ENCODE data around the gene SH3RF3.
A peak's percentile ranks its signal among the peaks of the same experiment; 100 is the strongest.

SH3RF3 gene

GRCh38 chr2:109459485-109459884, 330.5 kb downstream of the SH3RF3 start:
- DNase-seq, result no peak

GRCh38 chr2:109460553-109461324, 331.7 kb downstream of the SH3RF3 start:
- DNase-seq, result no peak

- no peak for DNase-seq
Measured at GRCh38 chr2:109463236-109463635, 334.2 kb downstream of the SH3RF3 start.

- DNase-seq, result no peak
Measured at GRCh38 chr2:109463891-109464290, 334.9 kb downstream of the SH3RF3 start.

GRCh38 chr2:109466674-109467575, 337.9 kb downstream of the SH3RF3 start:
- no peak for DNase-seq

- no peak for DNase-seq
Measured at GRCh38 chr2:109467701-109468100, 338.7 kb downstream of the SH3RF3 start.

- no peak for DNase-seq
Measured at GRCh38 chr2:109468893-109469292, 339.9 kb downstream of the SH3RF3 start.

- no peak for DNase-seq
Measured at GRCh38 chr2:109471658-109472057, 342.7 kb downstream of the SH3RF3 start.

GRCh38 chr2:109472331-109472959, 343.4 kb downstream of the SH3RF3 start:
- no peak for DNase-seq

- DNase-seq, result no peak
Measured at GRCh38 chr2:109472974-109473373, 344.0 kb downstream of the SH3RF3 start.

GRCh38 chr2:109473616-109474318, 344.8 kb downstream of the SH3RF3 start:
- DNase-seq, result peak in 1 of 2 experiments; percentile 32

GRCh38 chr2:109474319-109474825, 345.4 kb downstream of the SH3RF3 start:
- no peak for DNase-seq

- no peak for DNase-seq
Measured at GRCh38 chr2:109475531-109476210, 346.7 kb downstream of the SH3RF3 start.

GRCh38 chr2:109476641-109477441, 347.8 kb downstream of the SH3RF3 start:
- no peak for DNase-seq

- no peak for DNase-seq
Measured at GRCh38 chr2:109478906-109479493, 350.0 kb downstream of the SH3RF3 start.

GRCh38 chr2:109479804-109480203, 350.8 kb downstream of the SH3RF3 start:
- DNase-seq, result no peak

- no peak for DNase-seq
Measured at GRCh38 chr2:109480486-109481195, 351.6 kb downstream of the SH3RF3 start.

- no peak for DNase-seq
Measured at GRCh38 chr2:109481196-109481555, 352.2 kb downstream of the SH3RF3 start.

GRCh38 chr2:109481599-109481998, 352.6 kb downstream of the SH3RF3 start:
- no peak for DNase-seq

GRCh38 chr2:109482361-109482861, 353.4 kb downstream of the SH3RF3 start:
- DNase-seq, result no peak
